Panc1 (cell line): ENCODE measurements around the gene ZP1.

Experiments used
- REST ChIP-seq, 2 experiments: IDR thresholded peaks; 2 replicates each; pipeline ENCODE4 v1.6.1; 2011 to 2012; ENCODE audit warnings: low read depth in 2 of 2, control low read depth in 1 of 2, low read length in 1 of 2, mild to moderate bottlenecking in 1 of 2, moderate library complexity in 1 of 2; ENCODE audit not compliant: insufficient read depth in 1 of 2
- TF ChIP-seq, protein P1 (sequence below): fragments of 450-650 bp; IDR thresholded peaks from 2 replicates; pipeline ENCODE4 v1.5.1; 2017; ENCODE audit warnings: mild to moderate bottlenecking

GRCh38 chr11:60895687-60896086 is 28.3 kb downstream of the ZP1 start:
- TF ChIP-seq, protein P1, sequence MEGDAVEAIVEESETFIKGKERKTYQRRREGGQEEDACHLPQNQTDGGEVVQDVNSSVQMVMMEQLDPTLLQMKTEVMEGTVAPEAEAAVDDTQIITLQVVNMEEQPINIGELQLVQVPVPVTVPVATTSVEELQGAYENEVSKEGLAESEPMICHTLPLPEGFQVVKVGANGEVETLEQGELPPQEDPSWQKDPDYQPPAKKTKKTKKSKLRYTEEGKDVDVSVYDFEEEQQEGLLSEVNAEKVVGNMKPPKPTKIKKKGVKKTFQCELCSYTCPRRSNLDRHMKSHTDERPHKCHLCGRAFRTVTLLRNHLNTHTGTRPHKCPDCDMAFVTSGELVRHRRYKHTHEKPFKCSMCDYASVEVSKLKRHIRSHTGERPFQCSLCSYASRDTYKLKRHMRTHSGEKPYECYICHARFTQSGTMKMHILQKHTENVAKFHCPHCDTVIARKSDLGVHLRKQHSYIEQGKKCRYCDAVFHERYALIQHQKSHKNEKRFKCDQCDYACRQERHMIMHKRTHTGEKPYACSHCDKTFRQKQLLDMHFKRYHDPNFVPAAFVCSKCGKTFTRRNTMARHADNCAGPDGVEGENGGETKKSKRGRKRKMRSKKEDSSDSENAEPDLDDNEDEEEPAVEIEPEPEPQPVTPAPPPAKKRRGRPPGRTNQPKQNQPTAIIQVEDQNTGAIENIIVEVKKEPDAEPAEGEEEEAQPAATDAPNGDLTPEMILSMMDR, result no peak
- TF ChIP-seq REST (IDR thresholded peaks at IDR 0.05; ENCODE audit: insufficient read depth in 1 of 2, low read depth in 2 of 2, low read length in 1 of 2), result no peak
